Amygdala (tissue), 56 donors: ENCODE data around the gene ZBTB16.
A peak's percentile ranks its signal among the peaks of the same experiment; 100 is the strongest.

Experiments
- DNase-seq, 56 donors: peaks; one replicate each; lab custom pipeline; 2025; lab: John Stamatoyannopoulos, UW

ZBTB16 gene

GRCh38 chr11:114059278-114059983, at the start of gene ZBTB16:
Gene ZBTB16, plus strand, starts transcription at chr11:114059711. Its CDS starts 3,590 bp downstream, at chr11:114063301.
- peak; percentile 51 to 94 (median 86) for DNase-seq

- DNase-seq, result no peak
Observed at GRCh38 chr11:114010931-114011330, 48.6 kb upstream of the ZBTB16 start.

GRCh38 chr11:114011443-114011842, 48.1 kb upstream of the ZBTB16 start:
- DNase-seq, result no peak

DNA sequence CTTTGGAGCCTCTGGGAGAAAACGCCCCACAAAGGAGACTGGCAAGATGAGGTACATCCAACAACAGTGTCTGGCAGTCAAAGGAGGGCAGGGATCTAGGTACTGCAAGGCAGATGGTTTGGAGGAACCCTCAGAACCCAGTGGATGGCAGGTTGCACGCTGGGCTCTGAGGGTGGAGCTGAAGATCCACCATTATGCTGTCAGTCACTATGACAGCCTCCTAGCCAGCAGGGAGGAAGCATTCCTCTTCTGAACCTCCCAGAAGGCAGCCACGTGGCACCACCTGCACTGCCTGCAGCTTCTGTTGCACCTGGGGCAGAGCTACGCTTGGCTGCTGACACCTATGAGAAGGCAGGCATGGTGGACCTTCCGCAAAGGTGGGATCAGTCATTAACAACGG, 44.4 kb upstream of the ZBTB16 start:
- DNase-seq, result no peak

GRCh38 chr11:114016986-114017385, 42.5 kb upstream of the ZBTB16 start:
- DNase-seq, result no peak

GRCh38 chr11:114017723-114018122, 41.8 kb upstream of the ZBTB16 start:
- DNase-seq, result no peak

DNA sequence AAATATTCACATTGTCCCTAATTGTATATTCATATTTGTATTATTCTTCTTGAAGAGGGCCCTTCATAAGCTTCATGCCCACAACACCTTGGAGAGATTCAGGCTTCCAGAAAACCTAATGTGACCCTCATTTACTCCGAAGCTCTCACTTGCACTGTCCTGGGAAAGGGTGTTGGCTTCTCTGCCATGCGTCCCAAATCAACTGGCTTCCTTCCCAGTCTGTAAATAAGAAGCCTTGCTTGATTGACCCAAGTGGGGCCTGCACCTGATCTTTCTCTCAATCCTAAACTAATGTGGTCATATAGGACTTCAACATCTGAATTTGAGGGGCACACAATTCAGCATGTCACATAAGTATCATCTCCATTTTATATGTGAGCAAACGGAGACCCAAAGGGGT, 40.5 kb upstream of the ZBTB16 start:
- no peak for DNase-seq

- no peak for DNase-seq
Observed at GRCh38 chr11:114019574-114019973, 39.9 kb upstream of the ZBTB16 start.

DNA sequence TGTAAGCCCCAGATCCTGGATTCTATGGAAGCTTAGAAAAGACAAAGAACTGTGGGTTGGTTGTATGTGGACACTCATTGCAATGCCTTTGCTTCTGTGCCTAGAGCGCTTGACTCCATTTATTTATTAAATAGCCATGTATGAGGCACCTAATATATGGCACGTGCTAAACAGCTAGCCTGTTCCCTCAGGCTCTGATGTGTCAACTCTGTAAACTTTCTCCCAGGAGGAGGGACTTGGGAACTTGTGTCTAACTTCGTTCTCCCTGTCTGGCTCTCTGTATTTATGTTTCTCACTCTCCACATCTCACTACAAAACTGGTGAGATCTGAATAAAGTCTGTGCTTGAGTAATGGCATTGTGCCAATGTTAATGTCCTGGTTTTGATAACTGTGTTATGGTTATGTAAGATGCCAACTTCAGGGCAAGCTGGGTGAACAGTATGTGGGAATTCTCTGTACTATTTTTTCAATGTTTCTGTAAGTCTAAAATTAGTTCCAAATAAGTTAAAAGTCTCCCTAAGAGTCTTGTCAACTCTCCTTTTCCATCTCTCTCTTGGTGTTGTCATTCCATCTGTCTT, 34.1 kb upstream of the ZBTB16 start:
- DNase-seq, result no peak

GRCh38 chr11:114026355-114026754, 33.2 kb upstream of the ZBTB16 start:
- DNase-seq, result no peak

- peak in 9 of 56 donors; percentile 2 to 17 (median 9) for DNase-seq
Observed at GRCh38 chr11:114027391-114027790, 32.1 kb upstream of the ZBTB16 start.

GRCh38 chr11:114027926-114028325, 31.6 kb upstream of the ZBTB16 start:
- no peak for DNase-seq

DNA sequence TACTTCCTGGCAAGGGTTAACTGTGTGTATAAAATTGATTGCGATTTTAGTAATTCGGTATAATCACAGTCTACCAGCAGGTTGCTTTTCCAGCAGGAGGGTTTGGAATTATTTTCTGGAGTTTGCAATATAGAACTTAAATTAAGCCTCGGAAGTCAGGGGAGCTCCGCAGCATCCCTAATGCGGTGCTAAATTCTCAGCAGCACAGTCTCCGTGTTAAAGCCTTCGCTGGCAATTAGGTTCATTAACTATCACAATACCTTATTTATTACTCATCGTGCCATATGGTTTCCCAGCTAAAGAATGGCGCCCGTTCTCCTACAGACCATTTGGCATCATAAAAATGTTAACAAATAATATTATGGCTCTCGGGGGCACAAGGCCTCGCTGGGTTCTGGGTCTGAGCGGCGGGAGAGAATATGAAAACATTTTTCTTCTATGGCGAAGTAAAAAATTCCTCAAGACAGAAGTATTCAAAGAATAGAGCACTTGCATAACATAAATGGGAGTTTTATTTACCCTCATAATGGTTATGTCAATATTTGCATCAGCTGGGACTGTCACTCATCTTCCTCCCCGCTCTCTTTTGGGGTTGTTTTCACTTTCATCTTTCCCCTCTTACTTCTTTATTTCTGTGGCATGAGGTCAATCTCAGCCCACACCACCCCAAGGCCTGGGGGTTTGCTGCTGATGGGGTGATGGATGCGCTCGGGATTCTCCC, 28.1 kb upstream of the ZBTB16 start:
- no peak for DNase-seq

DNA sequence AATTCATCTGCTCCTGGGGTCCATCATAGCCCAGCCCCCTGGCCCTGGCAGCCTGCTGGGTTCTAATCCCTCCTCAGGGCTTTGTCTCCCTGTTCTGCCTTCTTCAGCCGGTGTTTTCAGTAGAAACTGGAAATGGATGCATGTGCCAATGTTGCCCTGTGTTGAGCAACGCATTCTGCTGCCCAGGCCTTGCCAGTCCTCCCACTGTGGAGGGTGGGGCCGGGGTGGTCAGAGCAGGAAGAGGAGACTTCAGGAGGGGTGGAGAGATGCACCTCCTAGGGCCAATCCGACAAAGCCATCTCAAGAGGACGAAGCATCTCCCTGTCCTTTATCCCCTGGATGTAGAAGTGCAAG, 27.6 kb upstream of the ZBTB16 start:
- DNase-seq, result no peak

- no peak for DNase-seq
Observed at GRCh38 chr11:114033066-114033465, 26.4 kb upstream of the ZBTB16 start.

DNA sequence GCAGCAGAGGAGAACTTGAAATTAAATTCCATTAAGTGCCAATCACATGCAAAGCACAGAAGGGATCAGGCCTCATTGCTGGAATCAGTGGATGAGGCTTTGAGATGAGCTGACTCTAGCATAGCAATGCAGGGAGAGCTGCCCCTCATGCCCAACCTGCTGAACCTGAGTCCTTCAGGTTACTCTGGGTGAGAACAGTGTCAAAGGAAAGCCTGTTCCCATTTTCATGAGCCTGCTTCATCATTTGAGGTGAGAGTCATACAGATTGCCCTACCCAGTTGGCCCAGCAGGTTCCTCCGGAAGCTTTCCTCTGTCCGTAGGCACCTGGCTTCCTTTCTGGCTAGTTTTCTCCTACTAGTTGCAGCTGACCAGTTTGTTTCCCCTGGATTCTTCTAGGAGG, 25.9 kb upstream of the ZBTB16 start:
- DNase-seq, result no peak

DNA sequence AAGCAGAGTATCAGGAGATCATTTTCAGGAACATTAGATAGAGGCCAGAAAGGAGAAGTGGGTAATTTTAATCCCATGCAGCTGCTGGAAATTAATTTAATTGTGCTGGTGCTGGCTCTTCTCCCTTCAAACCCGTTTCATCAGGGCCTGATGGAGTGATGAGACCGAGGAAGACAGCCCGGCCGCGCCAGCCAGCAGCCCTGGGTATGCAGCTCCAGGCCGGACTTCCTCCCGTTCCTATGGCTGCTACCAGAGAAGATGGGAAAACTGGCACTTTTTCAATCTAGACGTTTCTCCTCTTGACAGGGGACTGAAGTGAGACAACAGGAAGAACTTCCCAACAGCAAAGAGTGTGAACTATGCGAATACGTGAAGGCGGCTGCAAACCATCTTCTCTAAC, 24.6 kb upstream of the ZBTB16 start:
- DNase-seq, result no peak

DNA sequence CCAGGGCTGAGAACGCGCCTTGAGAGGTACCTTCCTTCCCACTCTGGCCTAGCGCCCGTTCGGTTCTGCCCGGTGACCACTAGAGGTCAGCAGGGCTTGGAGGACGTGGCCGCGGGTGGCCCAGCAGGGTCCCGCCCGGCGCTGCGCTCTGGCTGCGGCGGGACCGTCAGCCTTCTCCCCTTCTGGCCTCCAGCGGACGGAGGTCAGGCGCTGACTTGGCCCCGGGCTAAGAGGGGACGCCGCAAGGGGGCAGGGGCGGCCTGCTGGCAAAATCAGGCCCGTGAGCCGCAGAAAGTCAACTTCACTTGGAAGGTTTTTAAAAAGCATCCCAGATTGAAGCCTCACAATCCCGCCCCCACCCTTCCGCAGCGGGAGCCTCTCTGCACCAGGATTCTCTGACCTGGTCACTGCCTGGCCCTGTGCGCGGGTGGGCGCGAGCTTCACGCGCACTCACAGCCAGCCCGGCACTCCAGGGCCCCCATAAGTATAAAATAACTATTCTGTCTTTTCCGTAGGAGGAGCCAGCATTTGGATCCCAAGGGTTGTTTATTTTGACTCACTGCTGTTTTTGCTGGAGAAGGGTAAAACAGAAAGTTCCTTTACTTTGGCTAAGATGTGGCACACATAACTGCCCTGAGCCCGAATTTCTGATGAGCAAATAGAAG, 23.2 kb upstream of the ZBTB16 start:
- DNase-seq, result peak in 46 of 56 donors; percentile 14 to 77 (median 46)

DNA sequence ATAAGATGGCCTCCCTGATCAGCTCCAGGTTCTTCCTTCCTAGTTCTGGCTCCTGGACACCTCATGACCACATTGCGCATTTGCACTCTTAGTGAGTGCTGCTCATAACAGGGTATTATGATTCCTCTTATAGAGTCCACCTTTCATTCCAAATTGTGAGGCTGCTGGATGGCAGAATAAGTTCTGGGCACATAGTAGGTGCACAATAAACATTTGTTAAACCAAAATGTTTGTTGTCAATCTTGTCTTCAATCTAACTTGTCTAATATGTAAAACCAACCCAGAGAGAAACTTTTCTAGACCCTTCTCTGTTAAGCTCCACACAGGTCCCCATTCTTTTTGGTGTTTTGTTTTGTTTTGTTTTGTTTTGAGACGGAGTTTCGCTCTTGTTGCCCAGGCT, 22.6 kb upstream of the ZBTB16 start:
- DNase-seq, result no peak

DNA sequence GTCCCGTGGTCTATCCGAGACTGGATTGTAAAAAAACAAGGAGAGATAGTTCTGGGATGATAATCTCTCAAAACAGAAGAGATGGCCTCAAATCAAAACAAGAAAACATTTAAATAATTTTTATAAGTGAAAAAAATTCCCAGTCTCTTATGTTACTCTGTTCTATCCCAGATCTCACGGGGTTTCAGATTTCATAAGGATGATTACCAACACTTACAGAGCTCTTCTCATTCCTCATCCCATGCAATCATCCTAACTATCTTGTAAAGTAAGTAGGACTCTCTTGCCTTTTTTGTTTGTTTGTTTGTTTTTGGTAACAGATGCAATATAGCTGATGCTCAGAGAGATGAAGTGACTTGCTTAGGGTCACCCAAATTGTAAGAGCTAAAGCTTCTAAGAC, 20.0 kb upstream of the ZBTB16 start:
- no peak for DNase-seq

DNA sequence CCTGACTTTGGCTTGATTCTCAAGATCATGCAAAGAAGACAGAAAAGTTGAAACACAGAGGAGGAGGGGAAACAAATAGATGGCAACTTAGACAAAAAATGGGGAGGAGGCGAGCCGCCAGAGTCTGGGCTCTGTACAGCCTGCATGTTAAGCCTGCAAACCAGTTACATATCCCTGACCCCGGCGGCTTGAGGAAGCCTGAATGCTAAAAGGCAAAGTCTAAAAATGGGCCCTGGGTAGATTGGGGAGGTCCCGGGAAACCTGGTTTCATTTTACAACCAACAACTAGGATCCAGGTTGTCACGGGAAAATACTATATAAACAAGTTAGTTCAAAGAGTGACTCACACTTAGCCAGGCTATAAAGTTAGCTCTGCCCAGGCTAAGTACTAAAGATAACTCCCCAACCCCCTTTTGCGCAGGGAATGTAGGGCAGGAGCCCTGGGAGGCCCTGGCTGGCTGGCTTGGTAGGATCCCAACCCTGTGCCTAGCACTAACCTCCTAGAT, 18.8 kb upstream of the ZBTB16 start:
- DNase-seq, result no peak
